ENCODE measurements around the gene ASCL5.

The ASCL5 gene

DNA sequence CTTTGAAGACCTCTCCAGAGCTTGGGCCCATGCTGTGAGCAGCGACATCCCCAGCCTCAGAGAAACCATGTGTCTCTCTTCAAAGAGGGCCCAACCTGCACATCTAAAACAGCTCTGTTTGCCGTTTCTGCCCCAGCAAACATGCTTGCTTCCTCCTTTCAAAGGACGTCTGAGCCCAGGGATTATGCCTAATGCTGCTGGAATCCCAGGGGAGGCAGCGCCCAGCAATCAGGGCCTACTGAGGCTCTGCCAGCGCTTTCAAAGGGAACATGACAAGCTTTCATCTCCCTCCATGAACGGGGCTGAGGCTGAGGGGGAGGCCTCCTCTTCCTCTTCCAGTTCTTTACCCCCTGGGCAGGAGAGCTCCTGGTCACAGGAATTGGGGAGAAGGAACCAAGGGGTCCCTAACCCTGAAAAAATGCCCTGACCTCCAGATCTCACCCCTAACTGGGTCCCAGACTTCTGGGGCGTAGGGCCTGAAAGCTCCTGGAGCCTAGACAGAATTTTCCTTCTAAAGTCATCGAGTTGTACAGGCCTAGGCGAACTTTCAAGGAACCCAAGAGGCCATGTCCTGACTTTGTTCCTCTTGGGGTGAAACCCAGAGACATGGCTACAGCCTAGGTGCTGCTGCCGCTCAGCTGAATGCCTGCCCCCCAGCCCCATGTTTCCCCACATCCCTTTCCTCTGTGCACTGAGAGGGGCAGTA lies 13.4 kb upstream of the ASCL5 start:
- H3K4me1 ChIP-seq (ENCODE audit: control insufficient read depth, low read depth, low read length): no peaks in the 10 kb centered on the region
- no peak overlapping the region for H3K9ac ChIP-seq (ENCODE audit: low read length)
- no peak overlapping the region for H3K27ac ChIP-seq (ENCODE audit: low read length)
- H3K36me3 ChIP-seq (ENCODE audit: control insufficient read depth, low read depth, low read length): peaks cover 86% of the 10 kb centered on the region
- H3K4me3 ChIP-seq (ENCODE audit: low read length): no peak overlapping the region
- no peaks in the 10 kb centered on the region for H3K9me3 ChIP-seq (ENCODE audit: control insufficient read depth, low read depth, low read length)
- H3K27me3 ChIP-seq (ENCODE audit: control insufficient read depth, insufficient read depth, low read length): no peaks in the 10 kb centered on the region

DNA sequence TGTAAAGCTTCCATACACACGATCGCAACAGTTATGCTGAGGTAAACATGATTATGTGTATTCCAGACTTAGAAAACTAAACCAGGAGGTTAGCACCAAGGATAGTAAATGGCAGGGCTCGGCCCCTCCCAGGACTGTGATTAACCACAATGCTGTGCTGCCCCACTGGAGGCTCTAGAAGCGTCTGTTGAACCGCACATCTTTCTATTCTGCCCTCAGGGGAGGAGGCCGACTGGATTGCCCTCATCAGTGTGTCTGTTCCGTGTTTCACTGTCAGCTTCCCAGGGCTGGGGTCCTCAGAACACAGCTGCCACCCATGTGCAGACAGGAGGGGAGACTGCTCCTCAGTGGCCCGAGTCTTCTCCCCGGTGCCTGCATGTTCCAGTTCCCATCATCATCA lies 12.8 kb upstream of the ASCL5 start:
- H3K9ac ChIP-seq (ENCODE audit: low read length): no peak overlapping the region
- no peaks in the 10 kb centered on the region for H3K9me3 ChIP-seq (ENCODE audit: control insufficient read depth, low read depth, low read length)
- peaks cover 85% of the 10 kb centered on the region for H3K36me3 ChIP-seq (ENCODE audit: control insufficient read depth, low read depth, low read length)
- H3K27me3 ChIP-seq (ENCODE audit: control insufficient read depth, insufficient read depth, low read length): no peaks in the 10 kb centered on the region
- no peak overlapping the region for H3K27ac ChIP-seq (ENCODE audit: low read length)
- H3K4me1 ChIP-seq (ENCODE audit: control insufficient read depth, low read depth, low read length): no peaks in the 10 kb centered on the region
- H3K4me3 ChIP-seq (ENCODE audit: low read length): no peak overlapping the region

DNA sequence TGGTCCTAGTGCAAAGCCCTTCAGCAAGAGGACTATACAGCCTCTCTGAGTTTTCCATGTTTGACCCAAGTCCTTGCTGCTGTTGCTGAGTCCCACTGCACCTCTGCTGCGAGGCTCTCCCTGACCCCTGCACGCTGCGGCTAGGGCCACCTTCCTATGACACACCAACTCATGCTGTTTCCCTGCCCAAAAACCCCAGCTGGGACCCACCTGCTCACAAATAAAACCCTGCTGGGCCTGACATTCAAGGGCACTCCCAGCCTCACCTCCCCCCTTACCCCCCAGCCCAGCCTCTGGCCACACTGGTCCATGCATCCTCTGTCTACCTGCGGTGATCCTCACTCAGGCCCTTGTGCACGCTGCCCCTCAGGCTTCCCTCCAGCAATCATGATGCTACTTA lies 12.3 kb upstream of the ASCL5 start:
- no peaks in the 10 kb centered on the region for H3K9me3 ChIP-seq (ENCODE audit: control insufficient read depth, low read depth, low read length)
- peaks cover 85% of the 10 kb centered on the region for H3K36me3 ChIP-seq (ENCODE audit: control insufficient read depth, low read depth, low read length)

DNA sequence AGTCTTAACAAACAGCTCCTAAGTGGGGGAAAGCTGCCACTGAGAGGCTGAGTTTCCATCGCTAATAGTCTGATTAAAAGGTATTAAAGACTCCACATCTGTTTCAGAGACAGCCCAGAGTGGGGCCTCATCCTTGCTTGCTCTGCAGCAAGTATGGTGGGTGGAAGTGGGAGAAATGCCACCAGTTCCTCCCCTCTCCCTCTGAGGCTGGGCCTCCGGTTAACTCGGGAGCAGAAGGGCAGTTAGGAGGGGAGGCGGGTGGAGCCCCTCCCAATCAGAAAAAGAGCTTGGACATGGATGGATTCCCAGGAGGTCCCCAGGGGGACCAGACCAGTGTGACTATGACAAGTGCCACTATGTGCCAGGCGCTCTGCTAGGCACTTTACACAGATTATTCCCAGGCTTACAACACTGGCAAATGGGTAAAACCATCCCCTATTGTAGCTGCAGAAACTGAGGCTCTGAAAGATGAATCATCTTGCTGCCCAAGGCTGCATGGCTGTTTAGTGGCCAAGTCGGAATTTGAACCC lies 11.4 kb upstream of the ASCL5 start:
- Histone ChIP-seq H3K27me3 (ENCODE audit: control insufficient read depth, insufficient read depth, low read length) (no peaks in the 10 kb centered on the region), H3K9ac (ENCODE audit: low read length) (no peak overlapping the region), H3K4me1 (ENCODE audit: control insufficient read depth, low read depth, low read length) (no peaks in the 10 kb centered on the region), H3K9me3 (ENCODE audit: control insufficient read depth, low read depth, low read length) (no peaks in the 10 kb centered on the region), H3K4me3 (ENCODE audit: low read length) (no peak overlapping the region), H3K27ac (ENCODE audit: low read length) (no peak overlapping the region), H3K36me3 (ENCODE audit: control insufficient read depth, low read depth, low read length) (peaks cover 79% of the 10 kb centered on the region)

More for the DNA sequence above, 12.3 kb upstream of the ASCL5 start:
- H3K4me3 ChIP-seq (ENCODE audit: low read length): no peak overlapping the region
- no peaks in the 10 kb centered on the region for H3K27me3 ChIP-seq (ENCODE audit: control insufficient read depth, insufficient read depth, low read length)
- H3K9ac ChIP-seq (ENCODE audit: low read length): no peak overlapping the region
- H3K4me1 ChIP-seq (ENCODE audit: control insufficient read depth, low read depth, low read length): no peaks in the 10 kb centered on the region
- H3K27ac ChIP-seq (ENCODE audit: low read length): no peak overlapping the region

DNA sequence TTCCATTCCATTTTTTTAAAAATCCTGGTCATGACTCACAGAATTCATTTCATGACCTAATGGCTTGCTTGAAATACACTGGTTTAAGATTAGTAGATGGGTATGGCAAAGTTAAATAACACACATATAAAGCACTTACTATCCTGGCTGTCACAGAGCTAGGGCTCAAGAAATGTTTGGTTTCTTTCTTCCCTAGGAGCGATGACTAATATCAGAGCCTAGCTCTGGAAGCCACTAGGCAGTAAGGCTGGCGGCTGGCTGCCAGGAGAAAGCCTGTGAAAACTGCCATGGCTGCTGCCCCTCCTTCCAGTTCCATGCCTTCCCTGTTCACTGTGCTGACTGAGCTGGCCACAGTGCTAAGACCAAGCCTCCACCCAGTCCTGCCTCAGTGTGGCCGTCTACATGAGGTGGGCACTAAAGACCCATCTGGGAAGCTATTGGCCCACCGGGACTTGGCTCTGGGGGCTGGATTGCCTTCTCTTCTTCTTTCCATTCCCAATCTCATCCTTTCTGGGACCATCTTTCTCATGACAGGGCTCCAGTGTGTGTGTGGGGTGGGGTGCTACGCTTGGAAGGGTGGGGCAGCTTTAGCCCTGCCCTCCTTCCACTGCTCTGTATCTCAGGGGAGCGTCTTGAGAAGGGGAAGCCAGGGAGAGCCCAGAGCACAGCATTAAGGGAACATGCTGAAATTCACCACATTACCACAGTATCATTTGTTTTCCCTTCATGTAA lies 10.8 kb upstream of the ASCL5 start:
- H3K27ac ChIP-seq (ENCODE audit: low read length): no peak overlapping the region
- H3K9ac ChIP-seq (ENCODE audit: low read length): no peak overlapping the region
- H3K9me3 ChIP-seq (ENCODE audit: control insufficient read depth, low read depth, low read length): no peaks in the 10 kb centered on the region
- no peak overlapping the region for H3K4me3 ChIP-seq (ENCODE audit: low read length)
- H3K27me3 ChIP-seq (ENCODE audit: control insufficient read depth, insufficient read depth, low read length): no peaks in the 10 kb centered on the region
- no peaks in the 10 kb centered on the region for H3K4me1 ChIP-seq (ENCODE audit: control insufficient read depth, low read depth, low read length)
- peaks cover 73% of the 10 kb centered on the region for H3K36me3 ChIP-seq (ENCODE audit: control insufficient read depth, low read depth, low read length)

DNA sequence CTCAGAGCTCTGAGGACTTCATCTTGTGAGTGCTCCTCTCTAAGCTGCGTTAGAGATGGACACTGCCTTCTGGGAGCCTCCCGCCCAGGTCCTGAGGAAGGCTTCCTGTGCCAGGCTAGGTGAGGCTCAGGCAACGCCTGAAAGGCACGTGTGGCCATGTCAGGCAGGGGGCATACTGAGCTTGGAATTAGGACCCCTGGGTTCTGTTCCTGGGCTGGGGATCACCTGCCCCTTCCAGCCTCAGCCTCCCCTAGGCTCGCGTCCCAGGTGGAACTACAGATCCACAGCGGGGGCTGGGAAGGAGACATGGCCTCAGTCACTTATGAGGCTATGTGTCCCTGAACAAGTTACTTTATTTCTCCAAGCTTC lies 10.0 kb upstream of the ASCL5 start:
- H3K36me3 ChIP-seq (ENCODE audit: control insufficient read depth, low read depth, low read length): peaks cover 66% of the 10 kb centered on the region

DNA sequence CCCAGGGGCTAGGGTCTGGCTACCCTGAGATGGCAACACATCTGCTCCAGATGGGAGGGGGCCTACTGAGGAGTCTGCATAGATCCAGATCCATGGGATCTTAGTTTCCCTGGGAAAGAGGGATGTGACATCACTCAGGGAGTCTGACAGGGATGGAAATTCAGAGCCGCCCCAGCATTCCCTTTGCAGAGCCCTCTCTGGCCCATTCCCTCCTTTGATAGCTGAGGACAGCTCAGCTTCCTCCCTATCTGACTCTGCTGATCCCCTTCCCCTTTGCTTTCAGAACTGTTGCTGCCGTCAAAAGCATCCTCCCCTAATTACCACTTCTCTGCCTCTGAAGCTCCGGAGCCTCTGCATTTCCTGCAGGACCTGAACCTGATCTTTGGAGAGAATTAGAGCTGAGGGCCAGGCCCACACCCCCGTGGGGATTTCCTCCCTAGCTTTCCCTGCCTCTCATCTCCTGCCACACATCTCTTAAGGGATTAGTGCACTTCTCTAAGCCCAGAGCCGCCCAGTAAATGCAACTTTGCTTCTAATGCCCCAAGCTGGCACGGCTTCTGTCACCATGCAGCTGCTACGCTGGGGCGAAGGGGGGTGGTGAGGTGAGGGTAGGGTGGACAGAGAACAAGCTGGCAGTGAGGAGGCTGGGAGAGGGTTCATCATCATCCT lies 9.5 kb upstream of the ASCL5 start:
- Histone ChIP-seq H3K27me3 (ENCODE audit: control insufficient read depth, insufficient read depth, low read length) (no peaks in the 10 kb centered on the region), H3K9ac (ENCODE audit: low read length) (no peak overlapping the region), H3K4me1 (ENCODE audit: control insufficient read depth, low read depth, low read length) (no peaks in the 10 kb centered on the region), H3K27ac (ENCODE audit: low read length) (no peak overlapping the region), H3K4me3 (ENCODE audit: low read length) (no peak overlapping the region), H3K9me3 (ENCODE audit: control insufficient read depth, low read depth, low read length) (no peaks in the 10 kb centered on the region), H3K36me3 (ENCODE audit: control insufficient read depth, low read depth, low read length) (peaks cover 61% of the 10 kb centered on the region)

More for the DNA sequence above, 10.0 kb upstream of the ASCL5 start:
- Histone ChIP-seq H3K27ac (ENCODE audit: low read length) (no peak overlapping the region), H3K9ac (ENCODE audit: low read length) (no peak overlapping the region), H3K4me3 (ENCODE audit: low read length) (no peak overlapping the region), H3K27me3 (ENCODE audit: control insufficient read depth, insufficient read depth, low read length) (no peaks in the 10 kb centered on the region), H3K4me1 (ENCODE audit: control insufficient read depth, low read depth, low read length) (no peaks in the 10 kb centered on the region), H3K9me3 (ENCODE audit: control insufficient read depth, low read depth, low read length) (no peaks in the 10 kb centered on the region)

DNA sequence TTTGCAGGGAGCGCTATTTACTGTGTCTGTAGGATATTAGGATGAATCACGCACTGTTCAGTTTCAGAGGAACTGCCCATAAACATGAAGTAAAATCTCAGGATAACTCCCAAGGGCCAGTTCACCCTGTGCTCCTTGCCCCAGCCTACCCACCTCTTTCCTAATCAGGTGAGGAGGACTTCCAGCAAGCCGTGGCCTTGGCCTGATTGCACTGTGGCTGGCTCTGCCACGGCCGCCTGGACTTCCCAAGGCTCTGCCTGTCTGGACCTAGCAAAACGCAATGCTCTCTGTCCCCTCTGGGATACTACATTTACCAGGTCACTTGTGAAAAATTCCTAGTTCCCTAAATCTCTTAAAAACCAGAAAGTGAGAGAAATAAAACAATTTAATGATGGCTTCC lies 7.4 kb upstream of the ASCL5 start:
- no peak overlapping the region for H3K9ac ChIP-seq (ENCODE audit: low read length)
- H3K27me3 ChIP-seq (ENCODE audit: control insufficient read depth, insufficient read depth, low read length): no peaks in the 10 kb centered on the region
- H3K4me3 ChIP-seq (ENCODE audit: low read length): no peak overlapping the region
- no peak overlapping the region for H3K27ac ChIP-seq (ENCODE audit: low read length)
- no peaks in the 10 kb centered on the region for H3K9me3 ChIP-seq (ENCODE audit: control insufficient read depth, low read depth, low read length)
- H3K4me1 ChIP-seq (ENCODE audit: control insufficient read depth, low read depth, low read length): no peaks in the 10 kb centered on the region
- H3K36me3 ChIP-seq (ENCODE audit: control insufficient read depth, low read depth, low read length): peaks cover 41% of the 10 kb centered on the region

DNA sequence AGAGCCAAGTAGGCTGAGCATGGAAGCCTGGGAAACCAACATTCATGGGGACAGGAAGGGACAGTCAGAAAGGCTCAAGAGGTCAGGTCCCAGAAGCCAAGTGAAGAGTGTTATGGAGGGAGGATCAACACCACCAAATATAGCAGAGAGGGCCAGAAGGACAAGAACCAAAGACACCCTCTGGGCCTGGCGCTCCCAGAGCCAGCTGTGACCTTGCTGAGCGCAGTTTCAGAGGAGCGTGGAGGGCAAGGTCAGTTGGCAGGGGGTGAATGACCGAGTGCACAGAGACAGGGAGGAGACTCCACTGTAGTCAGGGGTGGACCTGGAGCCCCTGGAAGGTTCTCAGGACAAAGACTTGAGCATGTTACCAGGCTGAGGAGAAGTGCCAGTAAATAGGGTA lies 4.4 kb upstream of the ASCL5 start:
- Histone ChIP-seq H3K9ac (ENCODE audit: low read length) (no peak overlapping the region), H3K9me3 (ENCODE audit: control insufficient read depth, low read depth, low read length) (no peaks in the 10 kb centered on the region), H3K36me3 (ENCODE audit: control insufficient read depth, low read depth, low read length) (peaks cover 23% of the 10 kb centered on the region), H3K27ac (ENCODE audit: low read length) (no peak overlapping the region), H3K4me1 (ENCODE audit: control insufficient read depth, low read depth, low read length) (peaks cover 2% of the 10 kb centered on the region), H3K27me3 (ENCODE audit: control insufficient read depth, insufficient read depth, low read length) (no peaks in the 10 kb centered on the region), H3K4me3 (ENCODE audit: low read length) (no peak overlapping the region)

DNA sequence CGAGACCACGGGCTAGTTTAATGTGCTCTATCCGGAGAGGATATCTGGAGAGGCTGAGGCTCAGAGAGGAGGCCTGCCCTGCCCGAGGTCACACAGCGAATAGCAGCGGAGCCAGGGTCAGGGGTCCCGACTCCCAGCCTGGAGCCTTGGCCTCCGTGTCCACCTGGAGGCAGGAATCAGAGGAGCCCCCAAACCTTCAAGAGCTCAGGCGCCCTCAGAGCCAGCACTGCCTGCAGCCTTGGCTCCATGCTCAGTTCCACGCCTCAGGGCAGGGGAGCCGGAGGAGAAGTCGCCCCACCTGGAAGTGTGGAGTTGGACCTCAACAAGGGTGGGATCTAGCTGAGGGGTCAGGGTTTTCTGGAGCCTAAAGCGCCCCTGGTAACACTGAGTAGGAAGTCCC lies 2.0 kb upstream of the ASCL5 start:
- Histone ChIP-seq H3K27me3 (ENCODE audit: control insufficient read depth, insufficient read depth, low read length) (no peaks in the 10 kb centered on the region), H3K27ac (ENCODE audit: low read length) (no peak overlapping the region), H3K4me3 (ENCODE audit: low read length) (no peak overlapping the region), H3K36me3 (ENCODE audit: control insufficient read depth, low read depth, low read length) (peaks cover under 1% of the 10 kb centered on the region), H3K9ac (ENCODE audit: low read length) (no peak overlapping the region), H3K9me3 (ENCODE audit: control insufficient read depth, low read depth, low read length) (no peaks in the 10 kb centered on the region), H3K4me1 (ENCODE audit: control insufficient read depth, low read depth, low read length) (peaks cover 2% of the 10 kb centered on the region)

DNA sequence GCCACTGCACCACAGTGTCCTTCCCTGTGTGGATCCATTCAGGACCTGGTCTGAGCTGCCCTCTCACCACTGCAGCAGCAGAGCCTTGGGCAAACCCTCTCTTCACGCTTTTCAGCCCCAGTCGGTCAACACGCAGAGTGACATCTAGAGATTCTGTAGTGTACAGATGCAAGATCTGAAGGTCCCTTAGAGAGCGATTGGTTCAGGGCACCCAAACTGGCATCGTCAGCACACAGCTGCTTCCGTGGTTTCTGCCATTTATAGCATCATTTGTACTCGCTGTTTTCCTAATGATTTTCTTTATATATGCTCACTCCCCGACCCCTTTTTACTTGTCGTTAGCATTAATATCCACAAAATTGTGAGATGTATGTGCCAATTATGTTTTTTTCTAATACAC lies 1.5 kb upstream of the ASCL5 start:
- H3K4me3 ChIP-seq (ENCODE audit: low read length): no peak overlapping the region
- no peak overlapping the region for H3K9ac ChIP-seq (ENCODE audit: low read length)
- no peak overlapping the region for H3K27ac ChIP-seq (ENCODE audit: low read length)
- no peaks in the 10 kb centered on the region for H3K36me3 ChIP-seq (ENCODE audit: control insufficient read depth, low read depth, low read length)
- peaks cover 2% of the 10 kb centered on the region for H3K4me1 ChIP-seq (ENCODE audit: control insufficient read depth, low read depth, low read length)
- H3K27me3 ChIP-seq (ENCODE audit: control insufficient read depth, insufficient read depth, low read length): no peaks in the 10 kb centered on the region
- H3K9me3 ChIP-seq (ENCODE audit: control insufficient read depth, low read depth, low read length): no peaks in the 10 kb centered on the region
